HG03045 (cell line): ENCODE measurements around the gene KRTAP4-6.
"Not testable (repeated sequence)": the region's sequence is repeated elsewhere in the genome, so short reads cannot be mapped to it uniquely, and the experiment has no call there.

ENCODE experiments used
- ATAC-seq: cut with Tn5 transposase; IDR thresholded peaks from one replicate; pipeline ENCODE4 v1.9.1; 2021; ENCODE audit warnings: mild to moderate bottlenecking, moderate library complexity; ENCODE audit not compliant: unreplicated experiment

Gene KRTAP4-6

DNA sequence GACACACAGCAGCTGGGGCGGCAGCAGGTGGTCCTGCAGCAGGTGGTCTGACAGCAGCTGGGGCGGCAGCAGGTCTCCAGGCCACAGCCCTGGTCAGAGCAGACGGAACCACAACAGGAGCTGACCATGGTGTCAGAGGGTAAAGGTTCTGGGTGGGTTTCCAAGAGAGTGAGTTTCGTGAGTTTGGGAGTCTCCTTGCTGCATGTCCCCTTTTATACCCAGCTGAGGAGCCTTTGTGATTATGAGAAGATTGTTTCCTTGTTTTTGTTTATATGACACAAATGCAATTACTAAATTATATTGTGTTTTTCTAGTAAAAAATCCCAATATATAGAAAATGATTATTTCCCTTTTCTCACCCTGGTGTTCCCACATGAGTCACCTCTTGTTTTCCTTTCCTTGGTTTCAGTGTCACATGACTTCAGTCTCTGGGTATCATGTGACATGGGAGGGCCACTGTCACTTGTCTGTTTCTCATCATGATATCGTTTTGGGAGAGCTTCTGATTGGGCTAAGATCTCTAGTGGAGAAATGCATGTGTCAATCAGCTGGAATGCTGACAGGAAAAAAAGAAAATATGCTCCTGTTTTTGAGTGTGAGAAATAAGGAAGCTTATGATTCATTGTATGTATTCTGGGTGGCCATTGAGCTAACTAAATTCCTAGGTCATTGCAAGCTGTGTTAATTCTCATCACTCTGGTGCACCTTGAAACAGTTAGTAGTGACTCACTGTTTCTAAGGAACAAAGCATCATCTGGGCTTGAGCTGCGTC lies at the start of gene KRTAP4-6:
TSS of gene KRTAP4-6 (minus strand) at position 185 of the 772 bp plus-strand sequence. CDS start at position 128, 57 bp downstream.
- no peak for ATAC-seq

DNA sequence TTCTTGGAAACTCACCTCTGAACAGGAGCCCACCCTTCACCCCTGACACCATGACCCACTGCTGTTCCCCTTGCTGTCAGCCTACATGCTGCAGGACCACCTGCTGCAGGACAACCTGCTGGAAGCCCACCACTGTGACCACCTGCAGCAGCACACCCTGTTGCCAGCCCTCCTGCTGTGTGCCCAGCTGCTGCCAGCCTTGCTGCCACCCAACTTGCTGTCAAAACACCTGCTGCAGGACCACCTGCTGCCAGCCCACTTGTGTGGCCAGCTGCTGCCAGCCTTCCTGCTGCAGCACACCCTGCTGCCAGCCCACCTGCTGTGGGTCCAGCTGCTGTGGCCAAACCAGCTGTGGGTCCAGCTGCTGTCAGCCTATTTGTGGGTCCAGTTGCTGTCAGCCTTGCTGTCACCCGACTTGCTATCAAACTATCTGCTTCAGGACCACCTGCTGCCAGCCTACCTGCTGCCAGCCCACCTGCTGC lies 49.5 kb upstream of the KRTAP4-6 start, which contains the start of gene KRTAP9-1:
TSS of gene KRTAP9-1 (plus strand) at position 51 of the 482 bp plus-strand sequence. CDS start at position 51, 0 bp downstream.
- ATAC-seq = not testable (repeated sequence)

DNA sequence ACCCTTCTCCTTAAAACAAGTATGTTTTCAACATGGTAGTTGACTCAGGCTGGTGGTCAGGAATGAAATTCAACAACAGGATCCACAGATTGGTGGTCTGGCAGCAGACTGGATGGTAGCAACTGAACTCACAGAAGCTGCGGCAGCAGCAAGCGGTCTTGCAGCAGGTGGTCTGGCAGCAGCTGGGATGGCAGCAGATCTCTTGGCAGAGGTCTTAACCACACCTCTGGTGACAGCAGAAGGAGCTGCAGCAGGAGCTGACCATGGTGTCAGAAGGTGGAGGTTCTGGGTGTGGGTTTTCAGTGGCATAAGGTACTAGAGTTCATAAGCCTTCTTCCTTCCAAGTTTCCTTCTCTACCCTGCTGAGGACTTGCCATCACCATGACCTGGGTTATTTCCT lies 46.5 kb upstream of the KRTAP4-6 start:
- ATAC-seq = no peak

DNA sequence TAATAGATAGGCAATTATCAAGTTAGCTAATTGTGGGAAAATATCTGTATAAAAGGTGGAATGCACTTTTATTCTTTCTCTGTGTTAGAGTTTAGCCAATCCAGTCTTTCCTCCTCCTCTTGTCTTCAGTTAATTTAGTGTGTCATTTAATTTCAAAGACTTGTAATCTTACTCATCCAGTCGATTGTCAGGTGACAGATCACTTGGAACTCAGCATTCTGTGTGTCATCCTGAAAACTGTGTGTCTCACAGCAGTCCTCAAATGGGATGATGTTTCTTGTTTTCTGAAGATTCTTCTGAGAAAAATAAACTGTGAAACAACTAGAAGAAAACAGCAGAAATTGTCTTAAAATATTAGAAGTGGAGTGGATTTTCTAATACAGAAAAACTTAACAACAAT lies 44.7 kb upstream of the KRTAP4-6 start:
- no peak for ATAC-seq

DNA sequence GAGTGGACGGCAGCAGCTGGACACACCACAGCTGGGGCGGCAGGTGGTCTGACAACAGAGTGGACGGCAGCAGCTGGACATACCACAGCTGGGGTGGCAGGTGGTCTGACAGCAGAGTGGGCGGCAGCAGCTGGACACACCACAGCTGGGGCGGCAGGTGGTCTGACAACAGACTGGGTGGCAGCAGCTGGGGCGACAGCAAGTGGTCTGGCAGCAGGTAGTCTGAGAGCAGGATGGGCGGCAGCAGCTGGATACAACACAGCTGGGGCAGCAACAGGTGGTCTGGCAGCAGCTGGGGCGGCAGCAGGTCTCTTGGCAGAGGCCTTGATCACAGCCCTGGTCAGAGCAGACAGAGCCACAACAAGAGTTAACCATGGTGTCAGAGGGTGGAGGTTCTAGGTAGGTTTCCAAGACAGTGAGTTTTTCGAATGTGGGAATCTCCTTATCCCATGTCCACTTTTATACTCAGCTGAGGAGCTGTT lies 44.2 kb upstream of the KRTAP4-6 start, which contains the start of gene KRTAP4-1:
TSS of gene KRTAP4-1 (minus strand) at position 432 of the 482 bp plus-strand sequence. CDS start at position 375, 57 bp downstream.
- ATAC-seq = no peak

DNA sequence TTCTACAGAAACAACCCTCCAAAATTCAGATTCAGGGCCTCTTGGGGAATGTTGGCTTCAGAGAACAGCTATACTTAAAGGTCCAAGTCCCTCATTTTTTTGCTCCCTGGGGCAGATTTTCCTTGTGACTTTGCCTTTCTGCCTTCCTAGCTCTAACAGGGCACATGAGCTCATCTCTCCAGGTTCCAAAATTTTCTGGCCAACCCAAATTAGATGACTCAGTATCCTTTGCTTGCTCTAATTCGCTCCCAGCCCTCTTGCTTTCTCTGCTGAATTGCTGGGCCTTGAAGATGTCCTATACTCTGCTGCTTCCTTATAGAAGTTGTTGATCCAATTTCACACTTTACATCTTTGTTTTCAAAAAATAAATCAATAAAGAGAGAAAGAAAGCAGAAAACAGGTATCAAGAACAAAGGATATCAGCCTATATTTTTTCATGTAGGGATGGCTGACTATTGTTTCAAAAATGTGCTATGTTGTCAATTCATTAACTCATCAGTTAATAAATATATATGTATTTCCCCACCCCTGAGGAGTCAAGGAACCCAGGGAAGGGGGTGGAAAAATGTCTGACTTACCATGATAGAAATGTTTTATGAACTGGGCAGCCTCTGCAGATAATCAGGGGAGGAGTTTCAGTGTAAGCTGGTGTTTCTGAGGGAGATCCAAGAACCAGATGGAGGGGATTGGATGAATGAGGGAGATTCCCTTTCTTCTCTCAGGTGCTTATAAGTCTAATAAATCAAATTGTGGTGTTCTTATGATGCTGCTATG lies 38.7 kb upstream of the KRTAP4-6 start:
- ATAC-seq = no peak

DNA sequence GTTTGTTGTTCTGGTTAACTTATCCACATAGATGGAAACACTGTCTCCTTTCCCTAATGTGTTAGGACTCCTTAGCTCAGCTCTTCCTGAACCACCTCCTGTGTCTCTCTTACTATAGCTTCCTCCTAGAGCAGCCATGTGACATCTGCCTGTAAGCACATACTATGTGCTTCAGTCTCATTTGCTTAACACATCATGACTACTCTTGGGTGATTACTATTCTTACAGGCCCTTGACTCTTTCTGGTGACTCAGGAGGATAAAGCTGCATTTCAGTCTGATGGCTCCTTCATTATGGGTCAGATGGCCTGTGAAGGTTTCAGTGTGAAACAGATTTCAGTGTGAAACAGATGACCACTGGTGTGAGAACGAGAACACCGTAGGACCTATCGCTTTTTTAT lies 38.0 kb upstream of the KRTAP4-6 start:
- ATAC-seq = no peak

DNA sequence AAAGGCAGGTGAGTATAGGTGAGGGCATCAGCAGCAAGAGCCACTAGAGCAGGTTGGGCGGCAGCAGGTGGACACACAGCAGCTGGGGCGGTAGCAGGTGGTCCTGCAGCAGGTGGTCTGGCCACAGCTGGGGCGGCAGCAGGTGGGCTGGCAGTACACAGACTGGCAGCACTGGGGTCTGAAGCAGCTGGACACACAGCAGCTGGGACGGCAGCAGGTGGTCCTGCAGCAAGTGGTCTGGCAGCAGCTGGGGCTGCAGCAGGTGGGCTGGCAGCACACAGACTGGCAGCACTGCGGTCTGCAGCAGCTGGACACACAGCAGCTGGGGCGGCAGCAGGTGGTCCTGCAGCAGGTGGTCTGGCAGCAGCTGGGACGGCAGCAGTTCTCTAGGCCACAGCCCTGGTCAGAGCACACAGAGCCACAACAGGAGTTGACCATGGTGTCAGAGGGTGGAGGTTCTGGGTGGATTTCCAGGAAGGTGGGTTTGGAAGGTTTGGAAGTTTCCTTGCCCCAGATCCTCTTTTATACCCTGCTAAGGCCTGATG lies 37.5 kb upstream of the KRTAP4-6 start, which contains the start of gene KRTAP4-2:
TSS of gene KRTAP4-2 (minus strand) at position 495 of the 545 bp plus-strand sequence. CDS start at position 438, 57 bp downstream.
- ATAC-seq = no peak

DNA sequence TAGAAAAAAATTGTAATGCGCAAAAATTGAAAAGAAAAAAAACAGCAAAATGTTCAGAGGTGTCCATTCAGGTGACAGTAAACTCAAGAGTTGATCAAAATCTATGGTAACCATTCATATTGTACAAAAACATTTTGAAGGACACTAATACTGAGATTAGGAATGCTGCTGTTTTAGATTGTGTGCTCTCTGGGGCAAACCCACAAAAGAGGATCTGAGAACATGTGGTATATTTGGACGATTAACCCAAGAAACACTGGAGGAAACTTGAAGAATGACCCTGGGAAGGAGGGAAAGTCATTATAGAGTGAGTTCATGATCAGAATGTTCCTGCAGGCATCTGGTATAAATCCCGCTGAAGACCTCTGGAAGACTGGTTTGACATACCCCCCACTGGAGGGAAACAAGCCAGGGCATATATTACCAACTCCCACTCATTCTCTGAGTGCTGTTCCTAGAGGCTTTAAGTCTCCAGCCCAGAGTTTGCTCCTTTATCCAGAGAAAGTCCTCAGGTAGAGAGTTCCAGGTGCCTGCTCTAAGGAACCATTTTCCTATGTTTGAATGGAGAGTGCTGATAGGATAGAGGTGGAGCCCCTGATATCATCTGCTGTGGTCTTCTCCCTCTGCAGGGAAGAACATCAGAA lies 36.5 kb upstream of the KRTAP4-6 start:
- ATAC-seq = no peak

DNA sequence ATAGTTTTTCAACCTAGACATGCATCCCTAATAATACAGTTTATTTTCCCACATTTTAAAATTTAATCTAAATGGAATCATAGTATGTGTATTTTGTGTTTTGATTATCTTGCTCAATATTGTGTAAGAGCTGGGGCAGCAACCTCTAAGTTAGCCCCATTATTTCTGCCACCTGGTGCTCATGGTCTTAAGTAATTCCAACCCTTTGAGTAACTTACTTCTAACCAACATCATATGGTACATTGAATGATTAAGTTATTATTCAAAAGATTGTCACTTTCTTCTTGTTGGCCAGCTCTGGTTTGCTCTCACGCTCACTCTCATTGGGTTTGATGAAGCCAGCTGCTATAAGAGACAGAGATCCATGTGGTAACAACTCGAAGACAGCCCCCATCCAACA lies 31.5 kb upstream of the KRTAP4-6 start:
- no peak for ATAC-seq

DNA sequence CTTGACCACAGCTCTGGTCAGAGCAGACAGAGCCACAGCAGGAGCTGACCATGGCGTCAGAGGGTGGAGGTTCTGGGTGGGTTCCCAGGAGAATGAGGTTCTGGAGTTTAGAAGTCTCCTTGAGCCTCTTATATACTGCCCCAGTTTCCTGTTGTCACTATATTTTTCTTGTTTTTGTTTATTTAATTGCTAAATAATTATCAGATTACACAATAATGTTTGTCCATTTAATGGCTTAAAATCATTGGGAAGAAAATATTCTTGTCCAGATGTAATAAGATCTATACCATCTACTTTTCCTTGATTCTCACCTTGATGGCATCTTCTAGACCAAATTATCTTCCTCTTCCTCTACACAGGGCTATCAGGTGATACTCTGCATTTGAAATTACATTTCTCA lies 27.8 kb upstream of the KRTAP4-6 start, which contains the start of gene KRTAP4-3:
TSS of gene KRTAP4-3 (minus strand) at position 101 of the 400 bp plus-strand sequence. CDS start at position 52, 49 bp downstream.
- ATAC-seq = no peak

DNA sequence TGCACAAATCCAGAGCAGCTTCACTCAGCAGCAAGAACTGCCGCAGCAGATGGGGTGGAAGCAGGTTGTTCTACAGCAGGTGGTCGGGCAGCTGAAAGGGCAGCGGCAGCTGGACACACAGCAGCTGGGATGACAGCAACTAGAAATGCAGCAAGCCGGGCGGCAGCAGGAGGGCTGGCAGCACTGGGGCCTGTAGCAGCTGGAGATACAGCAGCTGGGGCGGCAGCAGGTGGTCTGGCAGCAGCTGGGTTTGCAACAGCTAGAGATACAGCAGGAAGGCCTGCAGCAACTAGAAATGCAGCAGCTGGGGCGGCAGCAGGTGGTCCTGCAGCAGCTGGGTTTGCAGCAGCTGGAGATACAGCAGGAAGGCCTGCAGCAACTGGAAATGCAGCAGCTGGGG lies 27.2 kb upstream of the KRTAP4-6 start:
- ATAC-seq = no peak

DNA sequence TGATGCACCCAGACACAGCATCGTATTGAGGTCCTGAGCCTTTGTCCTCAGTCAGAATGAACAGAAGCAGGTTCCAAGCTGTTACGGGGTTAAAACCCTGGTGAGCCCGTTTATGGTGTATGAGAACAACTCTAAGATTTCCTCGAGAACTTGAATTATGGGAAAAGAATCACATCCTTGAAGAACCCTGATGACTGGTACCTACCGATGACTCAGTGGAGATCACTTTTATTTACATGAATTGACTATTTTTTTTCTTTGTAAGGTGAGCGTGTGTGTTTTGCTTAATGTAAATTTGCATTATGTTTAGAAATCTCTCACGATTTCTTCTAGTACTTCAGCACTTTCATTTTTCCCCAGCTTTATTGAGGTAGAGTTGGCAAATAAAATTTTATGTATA lies 23.5 kb upstream of the KRTAP4-6 start:
- no peak for ATAC-seq

DNA sequence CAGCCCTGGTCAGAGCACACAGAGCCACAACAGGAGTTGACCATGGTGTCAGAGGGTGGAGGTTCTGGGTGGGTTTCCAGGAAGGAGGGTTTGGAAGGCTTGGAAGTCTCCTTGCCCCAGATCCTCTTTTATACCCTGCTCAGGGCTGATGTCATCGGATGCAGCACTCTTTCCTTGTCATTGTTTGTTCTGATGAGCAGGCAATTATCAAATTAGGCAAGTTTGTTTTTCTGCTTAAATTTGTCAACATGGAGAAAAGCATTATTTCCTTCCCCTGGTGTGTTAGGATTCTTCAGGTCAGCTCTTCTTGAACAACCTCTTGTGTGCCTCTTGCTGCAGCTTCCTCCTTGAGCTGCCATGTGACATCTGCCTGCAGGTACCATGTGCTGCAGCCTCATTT lies 20.3 kb upstream of the KRTAP4-6 start, which contains the start of gene KRTAP4-4:
TSS of gene KRTAP4-4 (minus strand) at position 101 of the 400 bp plus-strand sequence. CDS start at position 44, 57 bp downstream.
- no peak for ATAC-seq

DNA sequence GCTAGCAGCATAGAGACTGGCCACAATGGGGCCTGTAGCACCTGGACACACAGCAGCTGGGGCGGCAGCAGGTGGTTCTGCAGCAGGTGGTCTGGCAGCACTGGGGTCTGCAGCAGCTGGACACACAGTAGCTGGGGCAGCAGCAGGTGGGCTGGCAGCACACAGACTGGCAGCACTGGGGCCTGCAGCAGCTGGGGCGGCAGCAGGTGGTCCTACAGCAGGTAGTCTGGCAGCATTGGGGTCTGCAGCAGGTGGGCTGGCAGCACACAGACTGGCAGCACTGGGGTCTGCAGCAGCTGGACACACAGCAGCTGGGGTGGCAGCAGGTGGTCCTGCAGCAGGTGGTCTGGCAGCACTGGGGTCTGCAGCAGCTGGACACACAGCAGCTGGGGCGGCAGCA lies 19.8 kb upstream of the KRTAP4-6 start:
- ATAC-seq = not testable (repeated sequence)

DNA sequence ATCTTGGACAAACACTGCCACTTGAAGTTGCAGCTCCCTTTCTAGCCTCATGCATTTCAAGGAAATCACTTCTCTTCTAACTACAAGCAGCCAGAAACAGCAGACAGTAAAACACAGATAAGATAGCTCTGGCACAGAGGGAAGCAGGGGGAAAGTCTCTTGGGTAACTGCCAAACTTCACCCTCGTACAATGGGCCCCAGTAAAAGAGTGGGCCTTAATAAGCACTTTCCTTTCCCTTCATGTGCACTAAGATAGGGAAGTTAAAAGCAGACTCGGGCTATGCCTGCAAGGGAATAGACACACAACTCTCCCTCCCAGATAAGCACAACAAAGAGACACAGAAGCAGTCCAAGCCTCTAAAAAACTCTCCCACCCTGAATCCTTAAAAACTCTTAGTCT lies 13.5 kb upstream of the KRTAP4-6 start:
- ATAC-seq = no peak

DNA sequence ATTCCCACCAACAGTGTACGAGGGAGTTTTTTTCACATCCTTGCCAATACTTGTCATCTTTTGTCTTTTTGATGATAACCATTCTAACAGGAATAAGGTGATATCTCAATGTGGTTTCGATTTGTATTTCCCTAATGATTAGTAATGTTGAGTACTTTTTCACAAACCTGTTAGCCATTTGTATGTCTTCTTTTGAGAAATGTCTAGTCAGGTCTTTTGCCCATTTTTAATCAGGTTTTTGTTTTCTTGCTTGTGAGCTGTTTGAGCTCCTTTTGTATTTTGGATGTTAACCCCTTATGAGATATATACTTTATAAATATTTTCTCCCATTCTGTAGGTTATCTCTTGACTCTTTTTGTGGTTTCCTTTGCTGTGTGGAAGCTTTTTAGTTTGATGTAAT lies 11.2 kb upstream of the KRTAP4-6 start:
- ATAC-seq = no peak

DNA sequence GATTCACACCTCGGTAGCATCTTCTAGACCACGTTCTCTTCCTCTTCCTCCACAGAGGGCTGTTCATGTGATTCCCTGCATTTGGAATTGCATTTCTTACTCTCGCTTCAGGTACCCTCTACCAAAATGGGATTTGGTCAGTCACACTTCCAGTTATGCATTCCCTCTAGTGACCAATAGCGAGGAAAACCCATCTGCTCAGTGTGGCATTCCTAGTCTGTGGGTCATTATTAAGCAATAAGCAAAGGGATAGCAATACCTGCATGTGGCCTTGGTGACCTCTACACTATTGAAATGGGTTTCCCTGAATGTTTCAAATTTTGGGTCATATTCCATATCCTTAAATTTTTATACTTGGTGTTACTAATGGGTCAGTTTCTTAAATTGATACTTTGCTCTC lies 9.7 kb upstream of the KRTAP4-6 start:
- no peak for ATAC-seq

DNA sequence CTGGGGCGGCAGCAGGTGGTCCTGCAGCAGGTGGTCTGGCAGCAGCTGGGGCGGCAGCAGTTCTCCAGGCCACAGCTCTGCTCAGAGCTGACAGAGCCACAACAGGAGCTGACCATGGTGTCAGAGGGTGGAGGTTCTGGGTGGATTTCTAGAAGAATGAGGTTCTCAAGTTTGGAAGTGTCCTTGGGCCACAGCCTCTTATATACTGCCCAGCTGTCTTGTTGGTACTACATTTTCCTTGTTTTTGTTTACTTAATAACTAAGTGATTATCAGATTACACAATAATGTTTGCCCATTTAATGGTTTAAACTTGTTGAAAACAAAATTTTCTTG lies 9.3 kb upstream of the KRTAP4-6 start, which contains the start of gene KRTAP4-5:
TSS of gene KRTAP4-5 (minus strand) at position 174 of the 334 bp plus-strand sequence. CDS start at position 116, 58 bp downstream.
- ATAC-seq = no peak

DNA sequence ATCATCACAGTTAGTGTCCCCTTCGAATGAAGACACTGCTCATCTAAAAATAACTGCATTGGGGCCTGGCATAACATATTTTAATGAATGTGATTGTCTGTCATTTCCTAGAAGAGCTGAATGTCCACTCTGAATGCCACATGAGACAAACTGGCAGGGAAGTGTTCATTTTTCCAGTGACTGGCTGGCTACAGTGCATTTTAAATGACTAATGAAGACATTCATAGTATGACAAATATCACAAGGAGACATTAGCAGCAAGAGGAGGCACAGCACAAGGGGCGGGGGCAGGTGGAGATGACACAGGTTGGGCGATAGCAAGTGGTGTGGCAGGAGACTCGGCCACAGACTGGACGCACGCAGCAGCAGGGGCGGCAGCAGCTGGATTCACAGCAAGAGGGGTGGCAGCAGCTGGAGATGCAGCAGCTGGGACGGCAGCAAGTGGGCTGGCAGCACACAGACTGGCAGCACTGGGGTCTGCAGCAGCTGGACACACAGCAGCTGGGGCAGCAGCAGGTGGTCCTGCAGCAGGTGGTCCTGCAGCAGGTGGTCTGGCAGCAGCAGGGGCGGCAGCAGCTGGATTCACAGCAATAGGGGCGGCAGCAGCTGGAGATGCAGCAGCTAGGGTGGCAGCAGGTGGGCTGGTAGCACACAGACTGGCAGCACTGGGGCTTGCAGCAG lies 8.8 kb upstream of the KRTAP4-6 start:
- ATAC-seq = not testable (repeated sequence)
